ENCODE data around the gene RALY. TPM values are rescaled to one million over a fixed set of nuclear protein-coding genes. Genes with fewer than 3 reads are reported as not detected.

The RALY gene
- total RNA-seq, 2 donors from 2014 or later, result 97.3 to 102 TPM

Small RNAs within 50 kb of the gene (microRNA-seq; reads per million reads assigned to microRNA genes)
- 0 reads per million in 2 donors for gene MIR4755

Other genes starting within 250 kb of the RALY start
- 10 to 100 TPM; 82.2 to 97.7 TPM for gene CHMP4B, start 182.6 kb upstream of the RALY start, total RNA-seq
- gene EIF2S2, start 118.3 kb downstream of the RALY start, total RNA-seq, result 10 to 100 TPM; 37.2 to 51.3 TPM
- gene ASIP, start 247.5 kb downstream of the RALY start, total RNA-seq, result 1 to 10 TPM; 1.2 to 1.5 TPM

Data from left cardiac atrium (tissue), 2 donors.